SK-N-SH treated with all-trans-retinoic acid at 6 μM for 48 hours (cell line): ENCODE results near the gene C4orf51.

Experiments used
- ESRRG ChIP-seq: fragments of 250-450 bp; sonication (Bioruptor Pico); IDR thresholded peaks from 2 replicates; pipeline ENCODE4 v1.6.1; 2021; ENCODE audit warnings: mild to moderate bottlenecking
- PPARA ChIP-seq: fragments of 250-450 bp; sonication (Bioruptor Pico); IDR thresholded peaks from 2 replicates; pipeline ENCODE4 v1.5.0; 2020; ENCODE audit warnings: mild to moderate bottlenecking, borderline replicate concordance
- RARB ChIP-seq: fragments of 250-450 bp; sonication (Bioruptor Pico); IDR thresholded peaks from 2 replicates; pipeline ENCODE4 v1.8.0; 2021; ENCODE audit warnings: mild to moderate bottlenecking, moderate library complexity
- TOX ChIP-seq: fragments of 250-450 bp; sonication (Bioruptor Pico); IDR thresholded peaks from 2 replicates; pipeline ENCODE4 v1.8.0; 2021; ENCODE audit warnings: mild to moderate bottlenecking, moderate library complexity, borderline replicate concordance
- ZC3H10 ChIP-seq: fragments of 250-450 bp; sonication (Bioruptor Pico); IDR thresholded peaks from 2 replicates; pipeline ENCODE4 v1.5.1; 2021; ENCODE audit warnings: mild to moderate bottlenecking, moderate library complexity
- ZFP3 ChIP-seq: fragments of 250-450 bp; sonication (Bioruptor Pico); IDR thresholded peaks from 2 replicates; pipeline ENCODE4 v1.5.0; 2020; ENCODE audit warnings: mild to moderate bottlenecking, moderate library complexity
- ZNF565 ChIP-seq: fragments of 450-650 bp; formaldehyde crosslinking; conservative IDR thresholded peaks from 2 replicates; pipeline ENCODE4 v1.5.0; 2020; ENCODE audit warnings: low read depth, mild to moderate bottlenecking, moderate library complexity
- ZNF8 ChIP-seq: fragments of 450-650 bp; formaldehyde crosslinking; IDR thresholded peaks from 2 replicates; pipeline ENCODE4 v1.5.0; 2020; ENCODE audit warnings: mild to moderate bottlenecking, moderate library complexity
- TF ChIP-seq, protein P1 (sequence below): fragments of 250-450 bp; sonication (Bioruptor Pico); IDR thresholded peaks from 2 replicates; pipeline ENCODE4 v1.5.1; 2021; ENCODE audit warnings: mild to moderate bottlenecking, moderate library complexity
- TF ChIP-seq, protein P2 (sequence below): fragments of 250-450 bp; sonication (Bioruptor Pico); IDR thresholded peaks from 2 replicates; pipeline ENCODE4 v1.8.0; 2021; ENCODE audit warnings: low read depth, mild to moderate bottlenecking, moderate library complexity, borderline replicate concordance
- TF ChIP-seq, protein P3 (sequence below): fragments of 250-450 bp; sonication (Bioruptor Pico); IDR thresholded peaks from 2 replicates; pipeline ENCODE4 v1.5.1; 2020; ENCODE audit warnings: low read depth, mild to moderate bottlenecking, moderate library complexity

DNA sequence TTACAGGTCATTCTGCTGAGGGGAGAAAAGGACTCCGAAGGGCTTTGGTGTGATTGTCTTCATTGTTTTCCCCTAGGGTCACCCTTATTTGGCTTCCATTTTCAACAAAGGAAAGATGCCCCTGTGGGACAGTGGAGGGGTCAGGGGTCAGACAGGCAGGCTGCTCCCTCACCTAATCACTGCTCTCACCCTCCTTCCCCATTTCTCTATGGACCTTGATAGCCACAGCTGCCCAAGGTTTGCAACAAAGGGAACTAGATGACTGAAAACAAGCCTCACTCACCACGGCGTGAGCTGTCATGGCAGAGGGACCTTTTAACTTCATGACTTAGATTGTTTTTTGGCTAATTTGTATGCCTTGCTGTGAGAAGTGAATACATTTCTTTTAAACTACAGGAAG is 40.7 kb downstream of the C4orf51 start:
- no peak for TF ChIP-seq TOX
- TF ChIP-seq, protein P1, sequence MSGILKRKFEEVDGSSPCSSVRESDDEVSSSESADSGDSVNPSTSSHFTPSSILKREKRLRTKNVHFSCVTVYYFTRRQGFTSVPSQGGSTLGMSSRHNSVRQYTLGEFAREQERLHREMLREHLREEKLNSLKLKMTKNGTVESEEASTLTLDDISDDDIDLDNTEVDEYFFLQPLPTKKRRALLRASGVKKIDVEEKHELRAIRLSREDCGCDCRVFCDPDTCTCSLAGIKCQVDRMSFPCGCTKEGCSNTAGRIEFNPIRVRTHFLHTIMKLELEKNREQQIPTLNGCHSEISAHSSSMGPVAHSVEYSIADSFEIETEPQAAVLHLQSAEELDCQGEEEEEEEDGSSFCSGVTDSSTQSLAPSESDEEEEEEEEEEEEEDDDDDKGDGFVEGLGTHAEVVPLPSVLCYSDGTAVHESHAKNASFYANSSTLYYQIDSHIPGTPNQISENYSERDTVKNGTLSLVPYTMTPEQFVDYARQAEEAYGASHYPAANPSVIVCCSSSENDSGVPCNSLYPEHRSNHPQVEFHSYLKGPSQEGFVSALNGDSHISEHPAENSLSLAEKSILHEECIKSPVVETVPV (CRISPR knock-in tag) = no peak
- no peak for TF ChIP-seq ZNF565
- no peak for TF ChIP-seq ZNF8 (CRISPR knock-in tag)
- TF ChIP-seq PPARA (CRISPR knock-in tag) = no peak
- TF ChIP-seq, protein P2, sequence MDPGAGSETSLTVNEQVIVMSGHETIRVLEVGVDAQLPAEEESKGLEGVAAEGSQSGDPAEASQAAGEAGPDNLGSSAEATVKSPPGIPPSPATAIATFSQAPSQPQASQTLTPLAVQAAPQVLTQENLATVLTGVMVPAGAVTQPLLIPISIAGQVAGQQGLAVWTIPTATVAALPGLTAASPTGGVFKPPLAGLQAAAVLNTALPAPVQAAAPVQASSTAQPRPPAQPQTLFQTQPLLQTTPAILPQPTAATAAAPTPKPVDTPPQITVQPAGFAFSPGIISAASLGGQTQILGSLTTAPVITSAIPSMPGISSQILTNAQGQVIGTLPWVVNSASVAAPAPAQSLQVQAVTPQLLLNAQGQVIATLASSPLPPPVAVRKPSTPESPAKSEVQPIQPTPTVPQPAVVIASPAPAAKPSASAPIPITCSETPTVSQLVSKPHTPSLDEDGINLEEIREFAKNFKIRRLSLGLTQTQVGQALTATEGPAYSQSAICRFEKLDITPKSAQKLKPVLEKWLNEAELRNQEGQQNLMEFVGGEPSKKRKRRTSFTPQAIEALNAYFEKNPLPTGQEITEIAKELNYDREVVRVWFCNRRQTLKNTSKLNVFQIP (CRISPR knock-in tag) = no peak
- no peak for TF ChIP-seq ESRRG
- TF ChIP-seq, protein P3, sequence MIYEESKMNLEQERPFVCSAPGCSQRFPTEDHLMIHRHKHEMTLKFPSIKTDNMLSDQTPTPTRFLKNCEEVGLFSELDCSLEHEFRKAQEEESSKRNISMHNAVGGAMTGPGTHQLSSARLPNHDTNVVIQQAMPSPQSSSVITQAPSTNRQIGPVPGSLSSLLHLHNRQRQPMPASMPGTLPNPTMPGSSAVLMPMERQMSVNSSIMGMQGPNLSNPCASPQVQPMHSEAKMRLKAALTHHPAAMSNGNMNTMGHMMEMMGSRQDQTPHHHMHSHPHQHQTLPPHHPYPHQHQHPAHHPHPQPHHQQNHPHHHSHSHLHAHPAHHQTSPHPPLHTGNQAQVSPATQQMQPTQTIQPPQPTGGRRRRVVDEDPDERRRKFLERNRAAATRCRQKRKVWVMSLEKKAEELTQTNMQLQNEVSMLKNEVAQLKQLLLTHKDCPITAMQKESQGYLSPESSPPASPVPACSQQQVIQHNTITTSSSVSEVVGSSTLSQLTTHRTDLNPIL (CRISPR knock-in tag) = no peak
- TF ChIP-seq ZFP3 (CRISPR knock-in tag) = no peak
- TF ChIP-seq ZC3H10 (CRISPR knock-in tag) = no peak
- no peak for TF ChIP-seq RARB (CRISPR knock-in tag)
